Progenitor cell of endocrine pancreas (in vitro differentiated cells): ENCODE data around the gene PARP1. TPM values are rescaled to one million over a fixed set of nuclear protein-coding genes. Genes with fewer than 3 reads are reported as not detected.
A peak's percentile ranks its signal among the peaks of the same experiment; 100 is the strongest.

Experiments used
- DNase-seq: peaks from one replicate; pipeline ENCODE4 v3.0.0; 2021; ENCODE audit warnings: low spot score; ENCODE audit not compliant: unreplicated experiment
- H3K27ac Mint-ChIP-seq: 2 replicates; pipeline ENCODE4 v1.8.0; 2021; ENCODE audit warnings: mild to moderate bottlenecking, moderate library complexity, mixed read lengths
- H3K27me3 Mint-ChIP-seq: 2 replicates; pipeline ENCODE4 v1.8.0; 2021; ENCODE audit warnings: mixed read lengths
- H3K36me3 Mint-ChIP-seq: 2 replicates; pipeline ENCODE4 v1.8.0; 2022; ENCODE audit warnings: mixed read lengths; ENCODE audit not compliant: insufficient read depth
- H3K4me1 Mint-ChIP-seq: 2 replicates; pipeline ENCODE4 v1.8.0; 2021; ENCODE audit warnings: low read depth, mixed read lengths
- H3K4me3 Mint-ChIP-seq: 2 replicates; pipeline ENCODE4 v1.8.0; 2021; ENCODE audit warnings: low read depth, mild to moderate bottlenecking, moderate library complexity, mixed read lengths
- H3K9me3 Mint-ChIP-seq: 2 replicates; pipeline ENCODE4 v1.8.0; 2021; ENCODE audit warnings: low read depth, mixed read lengths
- CTCF ChIP-seq: fragments of 200-600 bp; sonication (generic); IDR thresholded peaks from one replicate; pipeline ENCODE4 v1.5.0; 2021; ENCODE audit warnings: antibody characterized with exemption, mild to moderate bottlenecking; ENCODE audit not compliant: unreplicated experiment
- long read RNA-seq: library from polyadenylated mRNA; unstranded; transcript quantifications from one replicate; pipeline ENCODE4 v2.0.0, GENCODE V29; 2020
- total RNA-seq: library from RNA; stranded (reverse); gene quantifications from 2 replicates; pipeline ENCODE4 v1.2.1, GENCODE V29; 2021

The PARP1 gene
- total RNA-seq: 153 and 159 TPM in 2 replicates
- long read RNA-seq, transcript PARP1-203 (23 exons, 3,958 nt): major isoform, 316 of 487 reads
- long read RNA-seq, partial matches to known transcripts: 151 of 487 reads
- long read RNA-seq, other reads (novel, unspliced or antisense): 19 of 487 reads

GRCh38 chr1:226407497-226408284 is at the start of gene PARP1:
TSS of gene PARP1 (minus strand) at chr1:226408093. CDS start at chr1:226407929, 164 bp downstream.
- Mint-ChIP-seq H3K4me3 (peak within 1 kb of the TSS; percentile 98), H3K27ac (peak within 1 kb of the TSS; percentile 97), H3K36me3 (no peaks in the 10 kb centered on the region), H3K4me1 (peaks cover 28% of the 10 kb centered on the region), H3K9me3 (no peaks in the 10 kb centered on the region), H3K27me3 (peaks cover 5% of the 10 kb centered on the region)
- peak; percentile 79 for DNase-seq
- peak; percentile 93 for TF ChIP-seq CTCF

GRCh38 chr1:226457307-226457712 is 49.4 kb upstream of the PARP1 start:
- no peak for DNase-seq
- Mint-ChIP-seq H3K9me3 (peaks cover 7% of the 10 kb centered on the region), H3K36me3 (no peaks in the 10 kb centered on the region), H3K4me3 (no peak overlapping the region), H3K27me3 (no peaks in the 10 kb centered on the region), H3K27ac (no peak overlapping the region), H3K4me1 (peaks cover 5% of the 10 kb centered on the region)
- peak; percentile 26 for TF ChIP-seq CTCF

GRCh38 chr1:226455843-226456242 is 48.0 kb upstream of the PARP1 start:
- no peak for TF ChIP-seq CTCF
- DNase-seq: no peak
- Mint-ChIP-seq H3K27me3 (no peaks in the 10 kb centered on the region), H3K36me3 (no peaks in the 10 kb centered on the region), H3K4me1 (peaks cover 5% of the 10 kb centered on the region), H3K9me3 (peaks cover 2% of the 10 kb centered on the region), H3K27ac (no peak overlapping the region), H3K4me3 (no peak overlapping the region)

GRCh38 chr1:226454349-226454748 is 46.5 kb upstream of the PARP1 start:
- Mint-ChIP-seq H3K36me3 (no peaks in the 10 kb centered on the region), H3K4me1 (peaks cover 5% of the 10 kb centered on the region), H3K4me3 (no peak overlapping the region), H3K9me3 (no peaks in the 10 kb centered on the region), H3K27ac (no peak overlapping the region), H3K27me3 (peaks cover 4% of the 10 kb centered on the region)
- no peak for TF ChIP-seq CTCF
- DNase-seq: no peak

DNA sequence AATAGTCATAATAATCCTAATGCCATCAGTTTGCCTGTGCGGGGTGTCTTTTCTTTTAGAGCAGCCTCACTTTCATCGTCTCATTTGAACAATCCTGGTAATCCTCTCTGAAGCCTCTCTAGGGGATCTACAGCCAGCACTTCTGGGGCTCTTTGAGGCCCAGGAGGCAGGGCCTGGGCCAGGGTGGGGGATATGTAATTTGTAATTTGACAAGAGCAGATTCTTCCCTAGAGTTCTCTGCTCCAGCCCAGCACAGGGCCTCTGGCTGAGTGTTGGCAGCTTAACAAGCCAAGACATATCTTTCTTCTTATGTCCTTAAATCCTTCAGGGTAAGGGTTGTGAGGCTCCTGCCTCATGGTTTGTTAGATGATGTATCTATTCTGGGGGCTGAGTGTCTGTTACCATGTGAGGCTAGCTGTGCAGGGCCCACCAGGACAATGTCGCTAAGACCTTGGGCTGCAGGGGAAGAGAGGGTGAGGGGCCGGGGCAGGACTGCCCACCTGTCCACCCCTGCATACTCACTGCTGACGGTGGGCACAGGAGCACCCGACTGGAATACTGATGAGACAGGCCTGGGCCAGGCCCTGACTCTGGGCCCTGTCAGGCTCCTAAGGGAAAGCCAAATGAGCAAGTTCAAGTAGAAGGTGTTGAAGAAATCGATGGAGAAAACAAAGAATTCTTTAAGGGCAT is 45.3 kb upstream of the PARP1 start:
- DNase-seq: no peak
- H3K4me1 Mint-ChIP-seq: peaks cover 5% of the 10 kb centered on the region
- H3K27ac Mint-ChIP-seq: no peak overlapping the region

More for the DNA sequence above, 45.3 kb upstream of the PARP1 start:
- Mint-ChIP-seq H3K9me3 (no peaks in the 10 kb centered on the region), H3K4me3 (no peak overlapping the region), H3K27me3 (peaks cover 4% of the 10 kb centered on the region), H3K36me3 (no peaks in the 10 kb centered on the region)
- no peak for TF ChIP-seq CTCF
